ENCODE measurements around the gene UBE2U. TPM values are rescaled to one million over a fixed set of nuclear protein-coding genes. Genes with fewer than 3 reads are reported as not detected.

UBE2U gene
- polyA plus RNA-seq, 1 experiment: not detected

GRCh38 chr1:64179588-64179987, 23.8 kb upstream of the UBE2U start:
- POLR2A ChIA-PET: no interaction called here
- no peak for DNase-seq (ENCODE audit: low read depth)
- H3K36me3 ChIP-seq (ENCODE audit: control insufficient read depth, insufficient read depth, low read length): no peaks in the 10 kb centered on the region
- H3K27me3 ChIP-seq (ENCODE audit: control insufficient read depth, insufficient read depth, low read length): no peaks in the 10 kb centered on the region
- H3K4me3 ChIP-seq (ENCODE audit: low read depth, low read length): no peak overlapping the region
- CTCF ChIA-PET: no interaction called here
- TF ChIP-seq CTCF (IDR thresholded peaks at IDR 0.05; ENCODE audit: insufficient read depth, low read depth, low read length): no peak

- no peak overlapping the region for H3K4me3 ChIP-seq (ENCODE audit: low read depth, low read length)
- TF ChIP-seq CTCF (IDR thresholded peaks at IDR 0.05; ENCODE audit: insufficient read depth, low read depth, low read length): no peak
- no peak for DNase-seq (ENCODE audit: low read depth)
- H3K36me3 ChIP-seq (ENCODE audit: control insufficient read depth, insufficient read depth, low read length): no peaks in the 10 kb centered on the region
- ChIA-PET POLR2A (no interaction called here), CTCF (interaction anchor here (1.5 kb wide), 1 partner anchor 10 kb away, joined by 4 read pairs; no protein-coding TSS in a partner anchor)
- no peaks in the 10 kb centered on the region for H3K27me3 ChIP-seq (ENCODE audit: control insufficient read depth, insufficient read depth, low read length)
Observed at GRCh38 chr1:64182207-64182606, 21.2 kb upstream of the UBE2U start.

GRCh38 chr1:64183395-64184002, 19.9 kb upstream of the UBE2U start:
- no peak for DNase-seq (ENCODE audit: low read depth)
- ChIA-PET CTCF (interaction anchor here (1.4 to 1.7 kb wide), 3 partner anchors 9 to 46 kb away, joined by 4 to 5 read pairs (median 4); no protein-coding TSS in a partner anchor), POLR2A (no interaction called here)
- Histone ChIP-seq H3K4me3 (ENCODE audit: low read depth, low read length) (no peak overlapping the region), H3K36me3 (ENCODE audit: control insufficient read depth, insufficient read depth, low read length) (no peaks in the 10 kb centered on the region), H3K27me3 (ENCODE audit: control insufficient read depth, insufficient read depth, low read length) (no peaks in the 10 kb centered on the region)
- no peak for TF ChIP-seq CTCF (IDR thresholded peaks at IDR 0.05; ENCODE audit: insufficient read depth, low read depth, low read length)

- Histone ChIP-seq H3K27me3 (ENCODE audit: control insufficient read depth, insufficient read depth, low read length) (no peaks in the 10 kb centered on the region), H3K4me3 (ENCODE audit: low read depth, low read length) (no peak overlapping the region), H3K36me3 (ENCODE audit: control insufficient read depth, insufficient read depth, low read length) (no peaks in the 10 kb centered on the region)
- POLR2A ChIA-PET: no interaction called here
- TF ChIP-seq CTCF (IDR thresholded peaks at IDR 0.05; ENCODE audit: insufficient read depth, low read depth, low read length): no peak
- DNase-seq (ENCODE audit: low read depth): no peak
- CTCF ChIA-PET: interaction anchor here (0.9 to 1.7 kb wide), 4 partner anchors 9 to 47 kb away, joined by 3 to 5 read pairs (median 4); no protein-coding TSS in a partner anchor
Observed at GRCh38 chr1:64184003-64184440, 19.4 kb upstream of the UBE2U start.

- TF ChIP-seq CTCF (IDR thresholded peaks at IDR 0.05; ENCODE audit: insufficient read depth, low read depth, low read length): no peak
- H3K4me3 ChIP-seq (ENCODE audit: low read depth, low read length): no peak overlapping the region
- DNase-seq (ENCODE audit: low read depth): no peak
- no peaks in the 10 kb centered on the region for H3K36me3 ChIP-seq (ENCODE audit: control insufficient read depth, insufficient read depth, low read length)
- CTCF ChIA-PET: no interaction called here
- POLR2A ChIA-PET: no interaction called here
- no peaks in the 10 kb centered on the region for H3K27me3 ChIP-seq (ENCODE audit: control insufficient read depth, insufficient read depth, low read length)
Observed at GRCh38 chr1:64186138-64186897, 17.1 kb upstream of the UBE2U start.

Measured in BJ (cell line).